Mesendoderm (in vitro differentiated cells): ENCODE data around the gene MRPS26.

Source experiments
- DNase-seq: peaks from one replicate; pipeline ENCODE4 v3.0.0; 2013
- H2AK5ac ChIP-seq: 2 replicates; pipeline ENCODE4 v1.6.1; 2013; ENCODE audit warnings: low read length, inconsistent platforms
- H2BK120ac ChIP-seq: 2 replicates; pipeline ENCODE4 v1.6.1; 2013; ENCODE audit warnings: low read depth, mild to moderate bottlenecking, low read length, moderate library complexity, mixed read lengths
- H2BK15ac ChIP-seq: replicated peaks from 2 replicates; pipeline ENCODE4 v1.6.1; 2013; ENCODE audit warnings: low read depth, mild to moderate bottlenecking, moderate library complexity
- H2BK5ac ChIP-seq: 2 replicates; pipeline ENCODE4 v1.6.1; 2013; ENCODE audit warnings: low read length, inconsistent platforms
- H3K18ac ChIP-seq: 2 replicates; pipeline ENCODE4 v1.6.1; 2013; ENCODE audit warnings: mild to moderate bottlenecking, low read length, mixed read lengths
- H3K23ac ChIP-seq: one replicate; pipeline ENCODE4 v1.6.1; 2013; ENCODE audit warnings: low read length
- H3K27ac ChIP-seq: 2 replicates; pipeline ENCODE4 v1.5.1; 2013; ENCODE audit warnings: low read depth, mild to moderate bottlenecking, inconsistent platforms, low read length, moderate library complexity
- H3K27me3 ChIP-seq: 2 replicates; pipeline ENCODE4 v1.6.1; 2013; ENCODE audit warnings: low read length, control low read depth, mild to moderate bottlenecking, inconsistent platforms; ENCODE audit not compliant: insufficient read depth, poor library complexity
- H3K36me3 ChIP-seq: 2 replicates; pipeline ENCODE4 v1.6.1; 2013; ENCODE audit warnings: low read length, inconsistent platforms; ENCODE audit not compliant: control insufficient read depth, insufficient read depth
- H3K4ac ChIP-seq: one replicate; pipeline ENCODE4 v1.6.1; 2013; ENCODE audit warnings: low read depth, mild to moderate bottlenecking, low read length, moderate library complexity
- H3K4me1 ChIP-seq: 2 replicates; pipeline ENCODE4 v1.6.1; 2013; ENCODE audit warnings: low read depth, low read length, inconsistent platforms; ENCODE audit not compliant: control insufficient read depth
- H3K4me2 ChIP-seq: 2 replicates; pipeline ENCODE4 v1.6.1; 2013; ENCODE audit warnings: low read length
- H3K4me3 ChIP-seq: 2 replicates; pipeline ENCODE4 v1.5.1; 2013; ENCODE audit warnings: mild to moderate bottlenecking, low read length
- H3K56ac ChIP-seq: one replicate; pipeline ENCODE4 v1.6.1; 2013; ENCODE audit warnings: low read length
- H3K79me1 ChIP-seq: 2 replicates; pipeline ENCODE4 v1.6.1; 2013; ENCODE audit warnings: low read length, inconsistent platforms
- H3K79me2 ChIP-seq: 2 replicates; pipeline ENCODE4 v1.6.1; 2013; ENCODE audit warnings: mild to moderate bottlenecking, low read length; ENCODE audit not compliant: control insufficient read depth, insufficient read depth
- H3K9ac ChIP-seq: 2 replicates; pipeline ENCODE4 v1.6.1; 2013; ENCODE audit warnings: low read length, inconsistent platforms
- H4K5ac ChIP-seq: one replicate; pipeline ENCODE4 v1.6.1; 2013; ENCODE audit warnings: low read length
- H4K8ac ChIP-seq: one replicate; pipeline ENCODE4 v1.6.1; 2013; ENCODE audit warnings: low read depth, mild to moderate bottlenecking, control low read depth, low read length, moderate library complexity
- WGBS: extraction: QIAGEN DNeasy Blood & Tissue Kit; methylation state at CpG from one replicate; pipeline ENCODE4 v1.1.7; 2013; ENCODE audit warnings: low lambda C conversion rate, missing lambda C conversion rate; ENCODE audit not compliant: insufficient coverage; ENCODE audit errors: extremely low coverage; 5-methylcytosine and 5-hydroxymethylcytosine counted together

The MRPS26 gene

GRCh38 chr20:3088031-3088430 is 42.2 kb downstream of the MRPS26 start:
- H3K18ac ChIP-seq: no peak overlapping the region
- no peak for DNase-seq
- no peak overlapping the region for H4K5ac ChIP-seq
- H3K79me1 ChIP-seq: no peaks in the 10 kb centered on the region
- no CpG with 5 or more reads among the region's 7 CpGs for WGBS
- H3K23ac ChIP-seq: no peak overlapping the region
- H3K9ac ChIP-seq: no peak overlapping the region
- no peak overlapping the region for H3K56ac ChIP-seq
- H2BK120ac ChIP-seq: no peak overlapping the region
- no peaks in the 10 kb centered on the region for H3K4me1 ChIP-seq
- peaks cover 5% of the 10 kb centered on the region for H3K27me3 ChIP-seq
- no peak overlapping the region for H3K4me2 ChIP-seq
- H3K4me3 ChIP-seq: no peak overlapping the region
- no peaks in the 10 kb centered on the region for H3K36me3 ChIP-seq
- H2BK15ac ChIP-seq: no peak overlapping the region
- no peak overlapping the region for H4K8ac ChIP-seq
- no peak overlapping the region for H3K4ac ChIP-seq
- H3K79me2 ChIP-seq: no peaks in the 10 kb centered on the region
- H3K27ac ChIP-seq: no peak overlapping the region
- H2AK5ac ChIP-seq: no peak overlapping the region
- H2BK5ac ChIP-seq: no peak overlapping the region

- WGBS: no CpG with 5 or more reads among the region's 1 CpG
- Histone ChIP-seq H3K18ac (no peak overlapping the region), H2BK15ac (no peak overlapping the region), H3K79me1 (no peaks in the 10 kb centered on the region), H3K36me3 (no peaks in the 10 kb centered on the region), H3K4me3 (no peak overlapping the region), H3K27ac (no peak overlapping the region), H4K5ac (no peak overlapping the region), H2BK120ac (no peak overlapping the region), H2BK5ac (no peak overlapping the region), H3K79me2 (no peaks in the 10 kb centered on the region), H3K27me3 (no peaks in the 10 kb centered on the region), H3K9ac (no peak overlapping the region), H3K4me2 (no peak overlapping the region), H4K8ac (no peak overlapping the region), H3K56ac (no peak overlapping the region), H3K4ac (no peak overlapping the region), H3K4me1 (no peaks in the 10 kb centered on the region), H3K23ac (no peak overlapping the region), H2AK5ac (no peak overlapping the region)
- no peak for DNase-seq
Measured at GRCh38 chr20:3090565-3090964, 44.7 kb downstream of the MRPS26 start.

GRCh38 chr20:3092611-3093379 is 46.9 kb downstream of the MRPS26 start:
- H2BK5ac ChIP-seq: no peak overlapping the region
- DNase-seq: peak; percentile 32
- no peak overlapping the region for H4K5ac ChIP-seq
- H3K27ac ChIP-seq: no peak overlapping the region
- no peak overlapping the region for H2AK5ac ChIP-seq
- H3K56ac ChIP-seq: peak overlapping the region; percentile 85
- peak overlapping the region; percentile 64 for H3K18ac ChIP-seq
- H3K23ac ChIP-seq: no peak overlapping the region
- WGBS: no CpG with 5 or more reads among the region's 81 CpGs
- H3K4ac ChIP-seq: peak overlapping the region; percentile 60
- H4K8ac ChIP-seq: peak overlapping the region; percentile 39
- no peaks in the 10 kb centered on the region for H3K79me1 ChIP-seq
- no peaks in the 10 kb centered on the region for H3K79me2 ChIP-seq
- H3K4me2 ChIP-seq: peak overlapping the region; percentile 26
- H2BK15ac ChIP-seq: no peak overlapping the region
- H3K4me3 ChIP-seq: no peak overlapping the region
- no peaks in the 10 kb centered on the region for H3K4me1 ChIP-seq
- H3K27me3 ChIP-seq: no peaks in the 10 kb centered on the region
- H2BK120ac ChIP-seq: peak overlapping the region; percentile 6
- H3K36me3 ChIP-seq: no peaks in the 10 kb centered on the region
- peak overlapping the region; percentile 66 for H3K9ac ChIP-seq

GRCh38 chr20:3093861-3094361 is 48.1 kb downstream of the MRPS26 start:
- Histone ChIP-seq H2BK120ac (no peak overlapping the region), H3K18ac (no peak overlapping the region), H3K4ac (no peak overlapping the region), H3K79me1 (no peaks in the 10 kb centered on the region), H4K8ac (no peak overlapping the region), H3K4me2 (no peak overlapping the region), H3K36me3 (no peaks in the 10 kb centered on the region), H2AK5ac (no peak overlapping the region), H2BK5ac (no peak overlapping the region), H3K4me3 (no peak overlapping the region), H3K27ac (no peak overlapping the region), H4K5ac (no peak overlapping the region), H3K27me3 (no peaks in the 10 kb centered on the region), H3K56ac (no peak overlapping the region), H3K9ac (no peak overlapping the region), H3K79me2 (no peaks in the 10 kb centered on the region), H3K23ac (no peak overlapping the region), H3K4me1 (no peaks in the 10 kb centered on the region), H2BK15ac (no peak overlapping the region)
- no peak for DNase-seq
- WGBS: no CpG with 5 or more reads among the region's 10 CpGs

GRCh38 chr20:3094848-3095629 is 49.2 kb downstream of the MRPS26 start:
- no CpG with 5 or more reads among the region's 13 CpGs for WGBS

More at GRCh38 chr20:3094848-3095629, 49.2 kb downstream of the MRPS26 start:
- H3K4me1 ChIP-seq: no peaks in the 10 kb centered on the region
- H3K79me2 ChIP-seq: no peaks in the 10 kb centered on the region
- no peak overlapping the region for H3K18ac ChIP-seq
- H3K27me3 ChIP-seq: no peaks in the 10 kb centered on the region
- no peak overlapping the region for H3K23ac ChIP-seq
- H4K8ac ChIP-seq: no peak overlapping the region
- no peak overlapping the region for H4K5ac ChIP-seq
- H3K27ac ChIP-seq: no peak overlapping the region
- no peak overlapping the region for H3K4ac ChIP-seq
- no peak overlapping the region for H3K4me2 ChIP-seq
- H2BK120ac ChIP-seq: no peak overlapping the region
- no peaks in the 10 kb centered on the region for H3K79me1 ChIP-seq
- H3K4me3 ChIP-seq: no peak overlapping the region
- no peak overlapping the region for H2BK5ac ChIP-seq
- H2BK15ac ChIP-seq: no peak overlapping the region
- no peak overlapping the region for H3K9ac ChIP-seq
- no peak for DNase-seq
- no peaks in the 10 kb centered on the region for H3K36me3 ChIP-seq
- no peak overlapping the region for H3K56ac ChIP-seq
- H2AK5ac ChIP-seq: no peak overlapping the region
